ENCODE results near the gene PDZRN3. TPM values are rescaled to one million over a fixed set of nuclear protein-coding genes. Genes with fewer than 3 reads are reported as not detected.

The PDZRN3 gene
- total and polyA plus RNA-seq, 2 of the 13 experiments (the other 11 are each of a cell fraction or from before 2014, with no cell fraction given) = not detected

DNA sequence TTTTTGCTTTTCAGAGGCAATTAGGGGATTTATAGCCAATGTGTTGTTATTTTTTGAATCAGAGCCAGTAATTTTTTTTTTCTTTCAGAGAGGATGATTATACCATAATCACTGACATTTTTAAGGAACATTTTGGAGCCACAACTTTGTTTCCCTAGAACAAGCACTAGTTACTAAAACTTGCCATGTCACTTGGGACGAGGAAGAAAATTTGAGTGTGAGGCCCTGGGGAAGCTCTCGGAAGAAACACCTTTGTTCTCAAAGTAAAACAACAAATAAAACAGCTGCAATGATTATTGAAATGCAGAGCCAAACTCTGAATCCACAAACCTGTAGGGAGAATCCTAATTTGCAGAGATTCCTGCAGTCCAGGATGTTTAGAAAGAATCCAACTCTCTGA, 69.7 kb downstream of the PDZRN3 start:
- FAIRE-seq = no peak
- H3K4me3 ChIP-seq (replicated peaks in 1 of 3; ENCODE audit: insufficient read depth in 1 of 3, low read depth in 2 of 3, low read length in 3 of 3) = no peak overlapping the region
- no peak for DNase-seq (ENCODE audit: low spot score)
- H3K9me3 ChIP-seq (ENCODE audit: low read length) = no peaks in the 10 kb centered on the region
- no peak overlapping the region for H3K9ac ChIP-seq (ENCODE audit: insufficient read depth, low read depth, low read length)
- in situ Hi-C loops (cut with HindIII; ENCODE audit: extremely low pct_ligation_motif_present, low pct_unique_long_range_greater_than_20kb) = no loop called here
- no peaks in the 10 kb centered on the region for H3K79me2 ChIP-seq (ENCODE audit: insufficient read depth, low read length)
- CTCF ChIA-PET (ENCODE audit: low intra/inter-chr PET ratio, low total read pairs) = no interaction called here
- no peak overlapping the region for H3K27ac ChIP-seq (ENCODE audit: extremely low read length, insufficient read depth, low read length)
- H2AFZ ChIP-seq (ENCODE audit: low read length) = no peak overlapping the region
- ATAC-seq = no peak
- no peak overlapping the region for H3K4me2 ChIP-seq (ENCODE audit: low read depth, low read length)
- intact Hi-C loops (cut with micrococcal nuclease; ENCODE audit: unreplicated experiment) = no loop called here
- H4K20me1 ChIP-seq (ENCODE audit: insufficient read depth, low read length) = no peaks in the 10 kb centered on the region
- 2% methylated on average over 2 of the region's 2 CpGs for WGBS (ENCODE audit: low lambda C conversion rate)
- H3K27me3 ChIP-seq (ENCODE audit: control insufficient read depth in 1 of 2, insufficient read depth in 2 of 2, low read length in 2 of 2) = no peaks in the 10 kb centered on the region
- no TSS peak for BruUV-seq (replicated peaks)
- no peaks in the 10 kb centered on the region for H3K4me1 ChIP-seq (ENCODE audit: insufficient read depth, low read length)
- H3K36me3 ChIP-seq (replicated peaks in 1 of 2; ENCODE audit: control insufficient read depth in 1 of 2, insufficient read depth in 2 of 2, low read length in 2 of 2) = no peaks in the 10 kb centered on the region
- POLR2A ChIA-PET = no interaction called here
- no peak for TF ChIP-seq ATF7-NPFF (CRISPR knock-in tag; IDR thresholded peaks at IDR 0.05; ENCODE audit: low read depth)
- TF ChIP-seq, protein P1, sequence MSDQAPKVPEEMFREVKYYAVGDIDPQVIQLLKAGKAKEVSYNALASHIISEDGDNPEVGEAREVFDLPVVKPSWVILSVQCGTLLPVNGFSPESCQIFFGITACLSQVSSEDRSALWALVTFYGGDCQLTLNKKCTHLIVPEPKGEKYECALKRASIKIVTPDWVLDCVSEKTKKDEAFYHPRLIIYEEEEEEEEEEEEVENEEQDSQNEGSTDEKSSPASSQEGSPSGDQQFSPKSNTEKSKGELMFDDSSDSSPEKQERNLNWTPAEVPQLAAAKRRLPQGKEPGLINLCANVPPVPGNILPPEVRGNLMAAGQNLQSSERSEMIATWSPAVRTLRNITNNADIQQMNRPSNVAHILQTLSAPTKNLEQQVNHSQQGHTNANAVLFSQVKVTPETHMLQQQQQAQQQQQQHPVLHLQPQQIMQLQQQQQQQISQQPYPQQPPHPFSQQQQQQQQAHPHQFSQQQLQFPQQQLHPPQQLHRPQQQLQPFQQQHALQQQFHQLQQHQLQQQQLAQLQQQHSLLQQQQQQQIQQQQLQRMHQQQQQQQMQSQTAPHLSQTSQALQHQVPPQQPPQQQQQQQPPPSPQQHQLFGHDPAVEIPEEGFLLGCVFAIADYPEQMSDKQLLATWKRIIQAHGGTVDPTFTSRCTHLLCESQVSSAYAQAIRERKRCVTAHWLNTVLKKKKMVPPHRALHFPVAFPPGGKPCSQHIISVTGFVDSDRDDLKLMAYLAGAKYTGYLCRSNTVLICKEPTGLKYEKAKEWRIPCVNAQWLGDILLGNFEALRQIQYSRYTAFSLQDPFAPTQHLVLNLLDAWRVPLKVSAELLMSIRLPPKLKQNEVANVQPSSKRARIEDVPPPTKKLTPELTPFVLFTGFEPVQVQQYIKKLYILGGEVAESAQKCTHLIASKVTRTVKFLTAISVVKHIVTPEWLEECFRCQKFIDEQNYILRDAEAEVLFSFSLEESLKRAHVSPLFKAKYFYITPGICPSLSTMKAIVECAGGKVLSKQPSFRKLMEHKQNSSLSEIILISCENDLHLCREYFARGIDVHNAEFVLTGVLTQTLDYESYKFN (CRISPR knock-in tag; conservative IDR thresholded peaks at IDR 0.05) = no peak
- TF ChIP-seq, protein P2, sequence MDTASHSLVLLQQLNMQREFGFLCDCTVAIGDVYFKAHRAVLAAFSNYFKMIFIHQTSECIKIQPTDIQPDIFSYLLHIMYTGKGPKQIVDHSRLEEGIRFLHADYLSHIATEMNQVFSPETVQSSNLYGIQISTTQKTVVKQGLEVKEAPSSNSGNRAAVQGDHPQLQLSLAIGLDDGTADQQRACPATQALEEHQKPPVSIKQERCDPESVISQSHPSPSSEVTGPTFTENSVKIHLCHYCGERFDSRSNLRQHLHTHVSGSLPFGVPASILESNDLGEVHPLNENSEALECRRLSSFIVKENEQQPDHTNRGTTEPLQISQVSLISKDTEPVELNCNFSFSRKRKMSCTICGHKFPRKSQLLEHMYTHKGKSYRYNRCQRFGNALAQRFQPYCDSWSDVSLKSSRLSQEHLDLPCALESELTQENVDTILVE (CRISPR knock-in tag; IDR thresholded peaks at IDR 0.05) = no peak
- TF ChIP-seq, protein P3, sequence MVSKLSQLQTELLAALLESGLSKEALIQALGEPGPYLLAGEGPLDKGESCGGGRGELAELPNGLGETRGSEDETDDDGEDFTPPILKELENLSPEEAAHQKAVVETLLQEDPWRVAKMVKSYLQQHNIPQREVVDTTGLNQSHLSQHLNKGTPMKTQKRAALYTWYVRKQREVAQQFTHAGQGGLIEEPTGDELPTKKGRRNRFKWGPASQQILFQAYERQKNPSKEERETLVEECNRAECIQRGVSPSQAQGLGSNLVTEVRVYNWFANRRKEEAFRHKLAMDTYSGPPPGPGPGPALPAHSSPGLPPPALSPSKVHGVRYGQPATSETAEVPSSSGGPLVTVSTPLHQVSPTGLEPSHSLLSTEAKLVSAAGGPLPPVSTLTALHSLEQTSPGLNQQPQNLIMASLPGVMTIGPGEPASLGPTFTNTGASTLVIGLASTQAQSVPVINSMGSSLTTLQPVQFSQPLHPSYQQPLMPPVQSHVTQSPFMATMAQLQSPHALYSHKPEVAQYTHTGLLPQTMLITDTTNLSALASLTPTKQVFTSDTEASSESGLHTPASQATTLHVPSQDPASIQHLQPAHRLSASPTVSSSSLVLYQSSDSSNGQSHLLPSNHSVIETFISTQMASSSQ (IDR thresholded peaks at IDR 0.05; ENCODE audit: low read depth) = no peak
- TF ChIP-seq, protein P3 (CRISPR knock-in tag; IDR thresholded peaks at IDR 0.05; ENCODE audit: borderline replicate concordance) = no peak
- TF ChIP-seq, protein P4, sequence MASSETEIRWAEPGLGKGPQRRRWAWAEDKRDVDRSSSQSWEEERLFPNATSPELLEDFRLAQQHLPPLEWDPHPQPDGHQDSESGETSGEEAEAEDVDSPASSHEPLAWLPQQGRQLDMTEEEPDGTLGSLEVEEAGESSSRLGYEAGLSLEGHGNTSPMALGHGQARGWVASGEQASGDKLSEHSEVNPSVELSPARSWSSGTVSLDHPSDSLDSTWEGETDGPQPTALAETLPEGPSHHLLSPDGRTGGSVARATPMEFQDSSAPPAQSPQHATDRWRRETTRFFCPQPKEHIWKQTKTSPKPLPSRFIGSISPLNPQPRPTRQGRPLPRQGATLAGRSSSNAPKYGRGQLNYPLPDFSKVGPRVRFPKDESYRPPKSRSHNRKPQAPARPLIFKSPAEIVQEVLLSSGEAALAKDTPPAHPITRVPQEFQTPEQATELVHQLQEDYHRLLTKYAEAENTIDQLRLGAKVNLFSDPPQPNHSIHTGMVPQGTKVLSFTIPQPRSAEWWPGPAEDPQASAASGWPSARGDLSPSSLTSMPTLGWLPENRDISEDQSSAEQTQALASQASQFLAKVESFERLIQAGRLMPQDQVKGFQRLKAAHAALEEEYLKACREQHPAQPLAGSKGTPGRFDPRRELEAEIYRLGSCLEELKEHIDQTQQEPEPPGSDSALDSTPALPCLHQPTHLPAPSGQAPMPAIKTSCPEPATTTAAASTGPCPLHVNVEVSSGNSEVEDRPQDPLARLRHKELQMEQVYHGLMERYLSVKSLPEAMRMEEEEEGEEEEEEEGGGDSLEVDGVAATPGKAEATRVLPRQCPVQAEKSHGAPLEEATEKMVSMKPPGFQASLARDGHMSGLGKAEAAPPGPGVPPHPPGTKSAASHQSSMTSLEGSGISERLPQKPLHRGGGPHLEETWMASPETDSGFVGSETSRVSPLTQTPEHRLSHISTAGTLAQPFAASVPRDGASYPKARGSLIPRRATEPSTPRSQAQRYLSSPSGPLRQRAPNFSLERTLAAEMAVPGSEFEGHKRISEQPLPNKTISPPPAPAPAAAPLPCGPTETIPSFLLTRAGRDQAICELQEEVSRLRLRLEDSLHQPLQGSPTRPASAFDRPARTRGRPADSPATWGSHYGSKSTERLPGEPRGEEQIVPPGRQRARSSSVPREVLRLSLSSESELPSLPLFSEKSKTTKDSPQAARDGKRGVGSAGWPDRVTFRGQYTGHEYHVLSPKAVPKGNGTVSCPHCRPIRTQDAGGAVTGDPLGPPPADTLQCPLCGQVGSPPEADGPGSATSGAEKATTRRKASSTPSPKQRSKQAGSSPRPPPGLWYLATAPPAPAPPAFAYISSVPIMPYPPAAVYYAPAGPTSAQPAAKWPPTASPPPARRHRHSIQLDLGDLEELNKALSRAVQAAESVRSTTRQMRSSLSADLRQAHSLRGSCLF (CRISPR knock-in tag; IDR thresholded peaks at IDR 0.05; ENCODE audit: borderline replicate concordance) = no peak
- TF ChIP-seq, protein P5, sequence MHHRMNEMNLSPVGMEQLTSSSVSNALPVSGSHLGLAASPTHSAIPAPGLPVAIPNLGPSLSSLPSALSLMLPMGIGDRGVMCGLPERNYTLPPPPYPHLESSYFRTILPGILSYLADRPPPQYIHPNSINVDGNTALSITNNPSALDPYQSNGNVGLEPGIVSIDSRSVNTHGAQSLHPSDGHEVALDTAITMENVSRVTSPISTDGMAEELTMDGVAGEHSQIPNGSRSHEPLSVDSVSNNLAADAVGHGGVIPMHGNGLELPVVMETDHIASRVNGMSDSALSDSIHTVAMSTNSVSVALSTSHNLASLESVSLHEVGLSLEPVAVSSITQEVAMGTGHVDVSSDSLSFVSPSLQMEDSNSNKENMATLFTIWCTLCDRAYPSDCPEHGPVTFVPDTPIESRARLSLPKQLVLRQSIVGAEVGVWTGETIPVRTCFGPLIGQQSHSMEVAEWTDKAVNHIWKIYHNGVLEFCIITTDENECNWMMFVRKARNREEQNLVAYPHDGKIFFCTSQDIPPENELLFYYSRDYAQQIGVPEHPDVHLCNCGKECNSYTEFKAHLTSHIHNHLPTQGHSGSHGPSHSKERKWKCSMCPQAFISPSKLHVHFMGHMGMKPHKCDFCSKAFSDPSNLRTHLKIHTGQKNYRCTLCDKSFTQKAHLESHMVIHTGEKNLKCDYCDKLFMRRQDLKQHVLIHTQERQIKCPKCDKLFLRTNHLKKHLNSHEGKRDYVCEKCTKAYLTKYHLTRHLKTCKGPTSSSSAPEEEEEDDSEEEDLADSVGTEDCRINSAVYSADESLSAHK (CRISPR knock-in tag; IDR thresholded peaks at IDR 0.05; ENCODE audit: borderline replicate concordance) = no peak

Measured in HepG2 (cell line).